H1 (cell line): Measurements from ENCODE around the gene RFNG. TPM values are rescaled to one million over a fixed set of nuclear protein-coding genes. Genes with fewer than 3 reads are reported as not detected.
A peak's percentile ranks its signal among the peaks of the same experiment; 100 is the strongest.

Experiments used
- CTCF ChIA-PET: fragments of 300-600 bp; sonication (Branson Sonifier 250); formaldehyde crosslinking; loops from one replicate; lab custom pipeline; 2021; ENCODE audit not compliant: partially characterized antibody; lab: Charles Lee
- POLR2A ChIA-PET: fragments of 300-600 bp; sonication (Branson Sonifier 250); formaldehyde crosslinking; loops from one replicate; lab custom pipeline; 2021; ENCODE audit warnings: inconsistent platforms; ENCODE audit not compliant: partially characterized antibody; lab: Charles Lee
- DNase-seq, 2 experiments: peaks; one replicate each; pipeline versions ENCODE4 v3.0.0 to v3.0.0-alpha.2; 2010 to 2022; ENCODE audit warnings: low spot score in 2 of 2, low read depth in 1 of 2, mixed read lengths in 1 of 2
- FAIRE-seq: peaks from 2 replicates; lab custom pipeline; 2011; peaks lifted over from hg19 to GRCh38; lab: Jason Lieb, UNC
- H2AFZ ChIP-seq: 2 replicates; pipeline ENCODE4 v1.8.1; 2012; ENCODE audit warnings: low read length, inconsistent platforms
- H2AK5ac ChIP-seq: 2 replicates; pipeline ENCODE4 v1.6.1; 2013; ENCODE audit warnings: low read depth, low read length
- H2BK120ac ChIP-seq: replicated peaks from 2 replicates; pipeline ENCODE3; 2013; ENCODE audit warnings: low read depth, low read length, inconsistent platforms
- H2BK12ac ChIP-seq: 2 replicates; pipeline ENCODE4 v1.6.1; 2013; ENCODE audit warnings: low read depth, low read length
- H2BK15ac ChIP-seq: 2 replicates; pipeline ENCODE4 v1.6.1; 2013; ENCODE audit warnings: low read length
- H2BK20ac ChIP-seq: 2 replicates; pipeline ENCODE4 v1.6.1; 2013; ENCODE audit warnings: low read length
- H2BK5ac ChIP-seq: 2 replicates; pipeline ENCODE4 v1.6.1; 2013; ENCODE audit warnings: low read depth, low read length
- H3K14ac ChIP-seq: 2 replicates; pipeline ENCODE4 v1.6.1; 2013; ENCODE audit warnings: inconsistent platforms; ENCODE audit not compliant: insufficient read length
- H3K18ac ChIP-seq: 2 replicates; pipeline ENCODE4 v1.6.1; 2013; ENCODE audit warnings: low read length; ENCODE audit errors: extremely low read depth
- H3K23ac ChIP-seq: 2 replicates; pipeline ENCODE4 v1.6.1; 2013; ENCODE audit warnings: inconsistent platforms; ENCODE audit not compliant: insufficient read length
- H3K23me2 ChIP-seq: 2 replicates; pipeline ENCODE4 v1.6.1; 2013; ENCODE audit warnings: low read depth, low read length
- H3K27ac ChIP-seq: 2 replicates; pipeline ENCODE4 v1.6.1; 2011; ENCODE audit warnings: low read depth, low read length, inconsistent platforms
- H3K27me3 ChIP-seq, 4 experiments: replicated peaks in 1 of 4; 1 replicate in 1 of 4; 2 replicates in 3 of 4; pipeline versions ENCODE4 v1.6.1 to v1.8.1; 2011 to 2013; ENCODE audit warnings: low read length in 3 of 4, mild to moderate bottlenecking in 3 of 4, inconsistent platforms in 2 of 4, mixed read lengths in 2 of 4, moderate library complexity in 1 of 4; ENCODE audit not compliant: control insufficient read depth in 3 of 4, insufficient read depth in 3 of 4; ENCODE audit errors: extremely low read depth in 1 of 4
- H3K36me3 ChIP-seq, 4 experiments: 2 replicates each; pipeline versions ENCODE4 v1.6.1 to v1.8.1; 2011 to 2013; ENCODE audit warnings: mild to moderate bottlenecking in 4 of 4, low read length in 3 of 4, moderate library complexity in 2 of 4, control low read depth in 1 of 4, inconsistent platforms in 1 of 4; ENCODE audit not compliant: insufficient read depth in 4 of 4, control insufficient read depth in 2 of 4
- H3K4ac ChIP-seq: replicated peaks from 2 replicates; pipeline ENCODE3; 2013; ENCODE audit warnings: low read length, low read depth, mixed read lengths, inconsistent platforms; ENCODE audit not compliant: insufficient read length
- H3K4me1 ChIP-seq, 4 experiments: replicated peaks in 1 of 4; 1 replicate in 1 of 4; 2 replicates in 3 of 4; pipeline versions ENCODE4 v1.6.1 to v1.8.1; 2011 to 2013; ENCODE audit warnings: low read length in 3 of 4, inconsistent platforms in 2 of 4, mixed read lengths in 1 of 4; ENCODE audit not compliant: insufficient read depth in 4 of 4, control insufficient read depth in 3 of 4
- H3K4me2 ChIP-seq, 2 experiments: 2 replicates each; pipeline versions ENCODE4 v1.6.1 to v1.8.1; 2011 to 2013; ENCODE audit warnings: low read depth in 2 of 2, low read length in 2 of 2, control low read depth in 1 of 2, inconsistent platforms in 1 of 2, mild to moderate bottlenecking in 1 of 2; ENCODE audit not compliant: insufficient read depth in 1 of 2
- H3K4me3 ChIP-seq, 4 experiments: fragments of 200-600, 300-600 bp in 1 of 4; sonication (generic), shearing (Covaris generic), sonication (Bioruptor Twin) in 1 of 4; 2 replicates each; pipeline versions ENCODE4 v1.5.1 to v1.8.1; 2011 to 2016; ENCODE audit warnings: low read length in 4 of 4, low read depth in 3 of 4, control low read depth in 2 of 4, inconsistent platforms in 2 of 4, mild to moderate bottlenecking in 2 of 4, mixed read lengths in 1 of 4, moderate library complexity in 1 of 4; ENCODE audit not compliant: insufficient read depth in 2 of 4; ENCODE audit errors: extremely low read depth in 1 of 4
- H3K56ac ChIP-seq: replicated peaks from 2 replicates; pipeline ENCODE3; 2013; ENCODE audit warnings: low read depth, mild to moderate bottlenecking, mixed read lengths, low read length, inconsistent platforms; ENCODE audit not compliant: insufficient read length
- H3K79me1 ChIP-seq: 2 replicates; pipeline ENCODE4 v1.6.1; 2013; ENCODE audit warnings: low read depth, low read length, control low read depth
- H3K79me2 ChIP-seq, 2 experiments: 2 replicates each; pipeline versions ENCODE4 v1.6.1 to v1.8.1; 2012 to 2013; ENCODE audit warnings: low read length in 2 of 2, mild to moderate bottlenecking in 2 of 2, inconsistent platforms in 1 of 2; ENCODE audit not compliant: insufficient read depth in 2 of 2, control insufficient read depth in 1 of 2
- H3K9ac ChIP-seq, 4 experiments: replicated peaks in 1 of 4; 1 replicate in 1 of 4; 2 replicates in 3 of 4; pipeline versions ENCODE4 v1.6.1 to v1.8.1; 2011 to 2013; ENCODE audit warnings: low read depth in 3 of 4, low read length in 3 of 4, control low read depth in 2 of 4, mild to moderate bottlenecking in 2 of 4, moderate library complexity in 2 of 4, inconsistent platforms in 1 of 4; ENCODE audit errors: extremely low read depth in 1 of 4
- H3K9me3 ChIP-seq, 2 experiments: 2 replicates each; pipeline versions ENCODE4 v1.6.1 to v1.8.1; 2012 to 2013; ENCODE audit warnings: mild to moderate bottlenecking in 2 of 2, moderate library complexity in 2 of 2, control low read depth in 1 of 2, inconsistent platforms in 1 of 2, low read depth in 1 of 2, low read length in 1 of 2, mixed read lengths in 1 of 2; ENCODE audit not compliant: insufficient read depth in 2 of 2
- H4K20me1 ChIP-seq, 2 experiments: replicated peaks in 1 of 2; 2 replicates each; pipeline versions ENCODE3 to v1.8.1; 2011 to 2013; ENCODE audit warnings: inconsistent platforms in 2 of 2, low read length in 2 of 2, mild to moderate bottlenecking in 1 of 2; ENCODE audit not compliant: insufficient read depth in 2 of 2, control insufficient read depth in 1 of 2
- H4K5ac ChIP-seq: 2 replicates; pipeline ENCODE4 v1.6.1; 2013; ENCODE audit warnings: low read length, low read depth, mixed read lengths, inconsistent platforms; ENCODE audit not compliant: insufficient read length
- H4K8ac ChIP-seq: 2 replicates; pipeline ENCODE4 v1.8.0; 2013; ENCODE audit warnings: mild to moderate bottlenecking, moderate library complexity, low read length, inconsistent platforms; ENCODE audit not compliant: insufficient read depth; ENCODE audit errors: extremely low read depth
- H4K91ac ChIP-seq: replicated peaks from 2 replicates; pipeline ENCODE3; 2013; ENCODE audit warnings: low read length, mixed read lengths, inconsistent platforms; ENCODE audit not compliant: insufficient read length
- CREB1 ChIP-seq: IDR thresholded peaks from 2 replicates; pipeline ENCODE4 v1.6.1; 2012; ENCODE audit warnings: inconsistent platforms
- KDM1A ChIP-seq: fragments of 200-600, 300-600 bp; sonication (generic); IDR thresholded peaks from 2 replicates; pipeline ENCODE4 v1.7.1; 2016; ENCODE audit warnings: mild to moderate bottlenecking, low read length, borderline replicate concordance
- TBP ChIP-seq: IDR thresholded peaks from 2 replicates; pipeline ENCODE4 v1.6.1; 2011; ENCODE audit warnings: low read depth, low read length, improper control_type of control experiment
- WGBS, 2 experiments: shearing (Covaris generic) in 1 of 2; methylation state at CpG; one replicate each; pipeline versions ENCODE4 v1.1.6 to v1.1.7; 2013 to 2015; ENCODE audit warnings: low lambda C conversion rate in 2 of 2, mixed read lengths in 2 of 2, inconsistent platforms in 1 of 2, low coverage in 1 of 2, missing lambda C conversion rate in 1 of 2; ENCODE audit not compliant: insufficient replicate concordance in 2 of 2, insufficient coverage in 1 of 2, insufficient read length in 1 of 2; ENCODE audit errors: extremely low coverage in 1 of 2, missing lambda C conversion rate in 1 of 2; 5-methylcytosine and 5-hydroxymethylcytosine counted together
- polyA plus RNA-seq, 7 experiments: library from polyadenylated mRNA; depleted of rRNA in 3 of 7; stranded (reverse) in 5 of 7; unstranded in 2 of 7; fragments of >200 nt in 5 of 7; fragments of 200-250 nt in 2 of 7; gene quantifications; 1 replicate in 5 of 7; 2 replicates in 1 of 7; 4 replicates in 1 of 7; pipeline versions ENCODE4 v1.2.1 to v1.2.3, GENCODE V29; 2011 to 2013; ENCODE audit warnings: missing spikeins in 2 of 7, mixed read lengths in 2 of 7
- total RNA-seq: library from RNA; stranded (reverse); fragmentation: NEBNext Ultra II Directional; extraction: Animal tissue kit (Norgen Biotek cat#: 25700); gene quantifications from 2 replicates; pipeline ENCODE4 v1.2.1, GENCODE V29; 2021

Gene RFNG
- total and polyA plus RNA-seq, 2 of the 8 experiments (the other 6 are each of a cell fraction or from before 2014, with no cell fraction given): 26.7 to 28.4 TPM

- 77% methylated on average over 23 of the region's 36 CpGs; no CpG with 5 or more reads in 1 of the 2 experiments for WGBS, 2 experiments
- Histone ChIP-seq H3K79me1 (peaks cover 5% of the 10 kb centered on the region; the same call in 1 of the 2 replicates), H3K36me3 (peaks cover 8 to 17% (median 14%) of the 10 kb centered on the region in 4 experiments; a peak in 5 of 8 replicates), H2AFZ (no peak overlapping the region), H4K8ac (peak overlapping the region; percentile 93; the same call in 1 of the 2 replicates), H2BK120ac (no peak overlapping the region), H3K4ac (no peak overlapping the region), H2BK5ac (no peak overlapping the region), H3K27me3 (no peaks in the 10 kb centered on the region), H3K56ac (no peak overlapping the region), H4K20me1 (peaks cover 0 to 3% of the 10 kb centered on the region in 2 experiments), H3K79me2 (no peaks in the 10 kb centered on the region), H2BK12ac (no peak overlapping the region), H3K23me2 (peaks cover 8% of the 10 kb centered on the region; the same call in 1 of the 2 replicates), H2AK5ac (no peak overlapping the region), H3K4me3 (peak overlapping the region; percentile 53 to 93 (median 77)), H3K9me3 (no peaks in the 10 kb centered on the region), H3K4me2 (peak overlapping the region; percentile 37 to 79), H3K27ac (no peak overlapping the region), H3K4me1 (peaks cover 0 to 10% (median 5%) of the 10 kb centered on the region in 4 experiments; a peak in 5 of 7 replicates), H4K91ac (no peak overlapping the region), H3K14ac (no peak overlapping the region), H2BK15ac (no peak overlapping the region), H3K9ac (peak overlapping the region; percentile 4 to 93 (median 58); a peak in 6 of 7 replicates), H3K18ac (no peak overlapping the region), H3K23ac (no peak overlapping the region), H2BK20ac (no peak overlapping the region), H4K5ac (no peak overlapping the region)
- DNase-seq: no peak
- no peak for TF ChIP-seq TBP
- TF ChIP-seq KDM1A: no peak
- TF ChIP-seq CREB1: no peak
- FAIRE-seq: no peak
- POLR2A ChIA-PET: interaction anchor here (0.9 to 16.2 kb wide), 20 partner anchors 9 to 138 kb away, joined by 3 to 161 read pairs (median 4); partner anchors contain the start of genes DCXR, GPS1, RAC3 and RFNG
- CTCF ChIA-PET: interaction anchor here (0.7 to 4.3 kb wide), 10 partner anchors 9 to 137 kb away, joined by 3 to 21 read pairs (median 3); partner anchors contain the start of gene RAC3
Observed at GRCh38 chr17:82064433-82065192, 13.0 kb upstream of the RFNG start.
